GM21529 (cell line): ENCODE measurements around the gene NEU2.

Source experiments
- ATAC-seq: cut with Tn5 transposase; IDR thresholded peaks from one replicate; pipeline ENCODE4 v1.9.1; 2021; ENCODE audit not compliant: unreplicated experiment

NEU2 gene

DNA sequence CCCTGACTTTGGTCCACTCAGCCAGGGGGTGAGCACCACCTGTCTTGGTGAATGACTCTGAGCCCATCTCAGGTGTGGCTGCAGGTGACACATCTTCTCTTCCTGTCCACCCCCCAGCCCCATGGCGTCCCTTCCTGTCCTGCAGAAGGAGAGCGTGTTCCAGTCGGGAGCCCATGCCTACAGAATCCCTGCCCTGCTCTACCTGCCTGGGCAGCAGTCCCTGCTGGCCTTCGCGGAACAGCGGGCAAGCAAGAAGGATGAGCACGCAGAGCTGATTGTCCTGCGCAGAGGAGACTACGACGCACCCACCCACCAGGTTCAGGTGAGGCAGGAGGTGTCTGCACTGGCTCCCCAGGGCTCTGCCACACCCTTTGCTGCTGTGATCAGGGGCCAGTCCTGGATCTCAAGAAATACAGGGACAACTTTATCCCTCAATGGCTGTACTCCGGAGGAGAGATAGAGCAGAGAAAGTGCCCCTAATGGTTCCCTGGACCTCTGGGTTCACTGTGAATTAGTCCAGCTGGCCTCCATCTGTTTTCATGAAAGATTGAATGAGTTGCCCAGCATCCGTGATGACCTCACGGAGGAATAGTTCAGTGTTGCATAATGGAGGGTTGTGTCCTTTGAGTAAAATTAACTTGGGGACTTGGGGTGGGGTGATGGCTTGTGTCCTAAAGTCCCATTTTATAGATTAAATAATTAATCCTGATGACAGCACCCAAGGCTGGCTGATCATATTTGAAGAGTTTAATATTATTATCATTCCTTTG lies at the start of gene NEU2:
Gene NEU2 (plus strand): TSS at position 122 of the 770 bp plus-strand sequence. CDS start 0 bp downstream, at position 122.
- no peak for ATAC-seq

DNA sequence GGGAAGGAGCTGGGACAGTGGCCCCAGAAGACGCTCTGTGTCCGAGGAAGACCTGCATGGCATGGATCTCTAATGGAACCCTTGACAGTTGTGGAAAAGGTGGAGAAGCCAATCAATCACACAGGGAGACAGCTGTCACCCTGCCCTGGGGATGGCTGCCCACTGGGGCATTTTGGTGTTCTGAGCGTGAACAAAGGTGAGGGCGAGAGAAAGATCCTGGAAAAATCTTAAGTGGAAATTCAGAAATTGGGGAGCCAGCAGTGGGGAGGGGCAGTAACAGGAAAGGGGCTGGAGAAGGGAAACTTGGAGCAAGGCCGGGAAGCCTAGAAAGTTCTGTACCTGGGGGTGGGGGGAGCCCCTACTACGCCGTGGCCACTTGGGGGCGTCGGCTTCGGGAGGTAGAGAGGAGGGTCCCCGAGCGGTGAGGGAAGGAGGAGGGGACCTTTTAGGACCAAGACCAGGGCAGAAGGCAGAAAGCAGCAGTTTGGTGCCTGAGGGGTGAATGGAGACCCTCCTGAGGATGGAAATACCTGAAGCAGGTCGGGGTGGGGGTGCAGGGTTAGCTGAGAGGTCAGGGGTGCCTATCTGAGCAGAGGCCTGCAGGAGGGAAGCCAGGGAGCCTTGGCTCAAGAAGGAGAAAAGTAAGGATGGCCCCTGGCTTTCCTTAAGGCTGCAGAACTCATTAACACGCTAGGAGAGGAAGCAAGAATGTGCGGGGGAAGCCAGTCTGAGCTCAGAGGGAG lies 49.4 kb upstream of the NEU2 start:
- no peak for ATAC-seq

DNA sequence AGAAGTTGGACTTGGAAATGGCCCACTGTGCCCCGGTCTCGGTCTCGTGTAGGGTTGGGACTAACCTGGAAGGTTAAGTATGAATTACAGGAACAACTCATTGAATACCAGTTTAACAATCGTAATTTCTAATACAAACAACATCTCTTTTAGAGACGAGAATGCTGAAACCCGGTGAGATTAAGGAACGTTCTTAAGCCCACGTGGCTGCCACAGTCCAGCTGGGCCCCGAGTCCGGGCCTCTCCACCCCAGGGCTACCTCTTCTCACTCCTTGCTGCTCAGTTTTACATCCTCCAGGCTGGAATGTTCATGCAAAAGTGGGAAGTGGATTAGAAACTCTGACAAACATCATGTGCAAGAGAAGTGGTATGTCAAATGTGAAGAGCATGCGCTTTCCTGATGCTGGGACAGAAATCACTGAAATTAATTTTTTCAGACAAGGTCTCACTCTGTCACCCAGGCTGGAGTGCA lies 48.8 kb upstream of the NEU2 start:
- no peak for ATAC-seq

DNA sequence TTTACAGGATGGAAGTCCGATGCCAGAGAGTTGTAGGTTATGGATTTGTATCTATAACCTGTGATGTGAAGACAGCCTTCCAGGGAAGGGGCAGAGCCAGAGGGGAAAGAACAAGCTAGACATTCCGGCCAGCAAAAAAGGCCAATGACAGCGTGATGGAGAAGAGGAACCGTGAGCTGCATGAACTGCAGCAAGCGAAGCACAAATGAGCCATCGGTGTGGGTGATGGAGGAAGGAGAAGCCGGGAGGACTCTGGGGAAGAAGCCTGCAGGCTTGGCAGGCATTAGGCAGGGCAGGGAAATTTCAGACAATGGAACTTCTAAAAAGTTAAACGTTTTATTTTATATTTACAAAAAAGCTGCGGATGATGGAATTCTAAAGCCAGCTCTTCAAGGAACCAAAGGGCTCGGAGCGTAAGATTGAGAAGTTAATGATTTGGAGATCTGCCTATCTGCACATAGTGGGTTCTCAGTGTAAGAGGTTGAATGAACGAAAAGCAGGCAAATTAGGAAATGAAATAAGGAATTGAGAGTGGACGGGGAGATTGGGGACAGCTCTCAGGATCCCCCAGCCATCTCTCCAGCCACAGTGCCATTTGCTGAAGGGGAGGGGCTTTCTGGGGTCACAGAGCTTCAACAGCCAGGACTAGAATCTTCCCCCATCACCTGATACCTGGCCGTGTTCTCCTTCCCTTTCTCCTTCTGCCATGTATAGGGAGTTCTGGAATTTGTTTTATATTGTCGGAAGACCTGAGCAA lies 47.8 kb upstream of the NEU2 start:
- no peak for ATAC-seq

DNA sequence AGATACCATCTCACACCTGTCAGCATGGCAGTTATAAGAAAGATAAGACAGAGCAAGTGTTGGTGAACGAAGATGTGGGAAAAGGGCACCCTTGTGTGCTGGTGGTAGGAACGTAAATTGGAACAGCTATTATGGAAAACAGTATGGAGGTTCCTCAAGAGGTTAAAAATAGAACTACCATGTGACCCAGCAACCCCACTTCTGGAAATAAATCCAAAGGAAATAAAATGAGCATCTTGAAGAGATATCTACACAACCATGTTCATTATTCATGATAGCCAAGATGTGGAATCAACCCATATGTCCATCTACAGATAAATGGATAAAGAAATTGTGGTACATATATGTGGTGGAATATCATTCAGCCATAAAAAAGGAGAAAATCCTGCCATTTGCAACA lies 46.3 kb upstream of the NEU2 start:
- no peak for ATAC-seq

DNA sequence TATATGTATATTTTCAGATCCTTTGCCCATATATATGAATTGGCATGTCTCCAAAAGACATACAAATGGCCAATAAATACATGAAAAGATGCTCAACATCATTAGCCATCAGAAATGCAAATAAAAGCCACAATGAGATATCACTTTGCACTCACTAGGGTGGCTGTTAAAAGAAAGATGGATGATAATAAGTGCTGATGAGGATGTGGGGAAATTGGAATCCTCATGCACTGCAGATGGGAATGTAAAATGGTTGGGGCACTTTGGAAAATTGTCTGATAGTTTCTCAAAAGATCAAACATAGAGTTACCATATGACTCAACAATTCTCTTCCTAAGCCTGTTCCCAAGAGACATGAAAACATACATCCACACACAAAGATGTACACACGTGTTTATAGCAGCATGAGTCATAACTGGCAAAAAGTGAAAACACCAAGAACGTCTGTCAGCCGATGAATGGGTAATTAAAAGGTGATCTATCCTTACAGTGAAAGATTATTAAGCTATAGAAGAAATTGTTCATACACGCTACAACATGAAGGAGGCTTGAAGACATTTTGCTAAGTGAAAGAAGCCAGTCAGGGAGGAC lies 39.1 kb upstream of the NEU2 start:
- ATAC-seq, result no peak

DNA sequence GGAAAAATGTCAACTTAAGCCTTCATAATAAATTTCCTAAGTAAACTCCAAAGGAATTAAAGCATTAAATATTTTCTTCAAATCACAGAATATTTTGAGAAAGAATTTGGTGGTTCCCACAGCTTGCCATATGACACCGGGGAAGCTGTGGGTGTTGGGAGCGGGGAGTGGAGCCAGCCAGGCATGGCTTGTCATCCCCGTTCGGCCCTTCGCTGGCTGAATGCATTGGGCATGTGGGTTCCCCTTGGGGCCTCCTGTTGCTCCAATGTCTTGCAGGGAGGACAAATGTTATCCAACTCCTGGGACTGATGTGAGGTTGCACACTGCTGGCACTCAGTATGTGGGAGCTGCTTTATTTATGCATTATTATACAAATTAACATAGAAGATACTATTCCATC lies 38.0 kb upstream of the NEU2 start:
- ATAC-seq, result no peak

DNA sequence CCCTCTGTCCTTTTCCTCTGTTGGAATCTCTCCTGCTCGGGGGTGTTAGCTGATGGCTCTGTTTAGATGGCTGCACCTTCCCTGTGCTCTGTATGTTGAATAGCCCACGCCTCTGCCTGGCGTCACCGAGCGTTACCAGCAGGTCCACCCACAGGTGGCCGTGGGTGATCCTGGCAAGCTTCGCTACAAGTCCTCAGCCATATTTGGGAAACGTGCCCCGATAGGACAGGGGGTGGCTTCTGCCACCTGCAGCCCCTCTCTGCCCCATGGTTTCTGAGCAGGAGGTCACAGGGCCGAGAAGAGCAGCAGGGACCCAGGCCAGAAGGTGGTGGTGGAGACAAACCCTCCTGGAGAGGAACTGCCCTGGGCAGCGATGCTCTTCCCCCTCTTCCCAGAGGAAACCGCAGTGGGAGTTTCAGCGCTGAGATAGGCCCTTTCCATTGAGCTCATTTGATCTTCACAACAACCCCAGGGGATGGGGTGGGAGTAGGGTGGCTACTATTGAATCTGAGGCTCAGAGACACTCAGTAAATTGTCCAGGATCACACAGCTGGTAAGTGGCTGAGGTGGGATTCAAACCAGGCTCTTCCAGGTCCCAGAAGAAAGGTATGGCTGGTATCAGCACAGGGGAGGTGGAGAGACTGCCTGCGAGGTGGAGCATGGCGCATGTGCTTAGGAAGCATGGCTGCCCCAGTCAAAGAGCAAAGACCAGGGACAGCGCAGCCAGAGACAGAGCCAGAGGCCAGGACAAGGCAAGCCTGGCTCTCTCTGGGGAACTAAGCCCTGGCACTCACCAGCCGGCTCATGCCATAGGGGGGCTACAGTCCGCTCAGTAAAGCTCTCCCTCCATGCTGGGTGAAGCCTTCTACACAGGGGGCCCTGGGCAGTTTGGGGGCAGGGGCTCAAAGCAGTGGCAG lies 34.5 kb upstream of the NEU2 start:
- ATAC-seq, result no peak

DNA sequence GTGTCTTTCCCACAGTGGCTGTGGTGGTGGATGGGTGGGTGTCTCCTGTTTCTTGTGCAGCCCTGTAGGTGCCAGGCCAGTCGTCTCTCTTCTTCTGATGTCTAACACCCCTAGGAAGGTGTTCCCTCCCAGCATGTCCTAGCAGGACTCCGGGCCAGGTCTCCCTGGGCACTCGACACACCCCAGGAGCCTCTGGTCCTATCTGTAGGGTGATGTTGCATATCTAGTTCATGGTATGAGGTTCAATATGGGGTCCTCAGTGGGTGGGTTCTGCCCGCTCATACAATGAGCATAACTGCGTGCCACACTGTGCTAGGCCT lies 33.8 kb upstream of the NEU2 start:
- no peak for ATAC-seq

DNA sequence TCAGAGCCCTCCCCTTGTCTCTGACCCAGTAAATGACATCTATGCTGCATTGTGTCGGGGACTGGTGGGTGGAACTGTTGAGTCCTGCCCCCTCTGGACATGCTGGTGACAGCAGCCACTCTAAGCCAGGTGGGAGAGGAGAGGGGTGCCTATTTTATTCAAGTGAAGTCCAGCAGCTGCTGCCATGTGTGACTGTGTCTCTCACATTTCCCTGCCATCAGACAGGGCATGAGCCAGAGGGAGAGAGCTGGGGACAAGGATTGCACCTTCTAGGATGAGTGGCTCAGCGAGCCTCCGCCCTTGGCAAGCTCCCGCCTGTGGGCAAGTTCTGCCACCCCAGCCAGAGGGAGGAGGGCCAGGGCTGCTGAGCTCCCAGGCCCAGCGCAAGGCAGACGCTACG lies 33.1 kb upstream of the NEU2 start:
- ATAC-seq, result no peak

DNA sequence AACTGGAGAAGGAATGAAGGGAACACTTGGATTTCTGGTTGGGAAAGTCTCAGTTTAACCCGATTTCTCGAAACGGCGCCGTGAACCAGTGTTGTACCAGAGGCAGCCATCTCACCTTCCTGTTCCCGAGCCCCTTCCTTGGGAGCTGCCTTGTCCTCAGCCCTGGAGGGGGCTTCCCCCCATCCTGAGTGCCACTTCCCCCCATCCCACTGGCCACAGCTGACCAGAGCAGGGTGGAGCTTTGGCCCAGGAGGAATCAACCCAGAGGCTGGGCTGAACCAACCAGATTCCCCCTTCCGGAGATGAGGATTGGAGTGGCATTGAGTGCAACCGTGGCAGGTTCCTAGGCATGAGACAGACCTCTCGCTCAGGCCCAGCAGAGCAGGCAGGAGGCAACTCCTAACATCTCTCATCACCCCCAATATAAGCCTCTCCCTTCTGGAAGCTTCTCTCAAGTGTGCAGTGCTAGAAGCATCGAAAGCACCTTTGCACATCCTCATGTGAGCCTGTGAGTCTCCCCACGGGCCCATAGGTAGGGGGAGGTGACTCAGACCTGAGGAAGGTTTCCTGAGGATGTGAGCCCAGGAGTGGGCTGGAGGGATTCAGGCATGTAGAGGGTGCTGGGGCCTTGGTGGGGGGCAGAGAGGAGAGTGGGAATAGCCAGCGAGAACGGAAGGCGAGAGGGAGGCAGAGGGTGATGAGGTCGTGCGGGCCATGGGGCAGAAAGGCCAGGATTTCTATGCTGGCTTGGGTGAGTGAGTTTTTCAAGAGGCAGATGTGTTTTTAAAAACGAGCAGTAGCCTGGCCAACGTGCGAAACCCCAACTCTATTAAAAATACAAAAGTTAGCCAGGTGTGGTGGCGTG lies 31.4 kb upstream of the NEU2 start:
- no peak for ATAC-seq

DNA sequence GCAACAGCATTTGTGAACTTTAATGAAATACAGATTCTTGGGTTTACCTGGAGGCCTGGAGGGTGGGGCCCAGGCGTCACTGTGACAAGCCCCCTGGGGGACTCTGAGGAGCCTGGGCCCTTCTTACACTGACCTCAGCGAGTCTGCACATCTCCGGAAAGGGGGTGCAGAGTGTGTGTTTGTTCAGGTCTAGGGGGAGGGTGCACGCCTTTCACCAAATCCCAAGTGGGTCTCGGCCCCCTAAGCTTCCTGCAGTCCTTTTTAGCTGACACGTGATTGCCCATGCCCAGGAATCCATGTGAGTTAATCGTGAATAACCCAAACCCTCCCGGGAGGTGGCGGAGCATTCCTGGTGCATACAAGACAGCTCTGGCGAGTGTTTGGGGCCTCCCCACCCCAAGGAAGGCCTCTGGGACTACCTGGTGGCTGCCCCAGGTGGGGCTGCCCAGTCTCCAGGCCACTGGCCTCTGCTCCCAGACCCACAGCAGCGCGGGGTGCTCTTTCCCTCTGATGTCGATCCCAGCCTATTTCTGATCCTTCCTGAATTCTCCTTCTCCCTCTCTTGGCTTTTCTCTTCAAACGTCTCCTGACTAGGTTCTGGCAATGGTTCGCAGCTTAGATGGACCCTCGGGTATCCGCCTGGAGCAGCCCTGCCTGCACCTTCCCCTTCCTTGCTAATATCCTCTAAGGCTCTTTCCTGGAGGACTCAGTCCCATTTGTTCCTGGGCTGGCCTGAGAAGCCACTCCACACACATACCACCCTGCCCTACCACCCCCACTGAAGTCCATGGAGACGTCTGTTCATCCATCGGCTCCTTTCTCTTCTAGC lies 29.4 kb upstream of the NEU2 start:
- no peak for ATAC-seq

DNA sequence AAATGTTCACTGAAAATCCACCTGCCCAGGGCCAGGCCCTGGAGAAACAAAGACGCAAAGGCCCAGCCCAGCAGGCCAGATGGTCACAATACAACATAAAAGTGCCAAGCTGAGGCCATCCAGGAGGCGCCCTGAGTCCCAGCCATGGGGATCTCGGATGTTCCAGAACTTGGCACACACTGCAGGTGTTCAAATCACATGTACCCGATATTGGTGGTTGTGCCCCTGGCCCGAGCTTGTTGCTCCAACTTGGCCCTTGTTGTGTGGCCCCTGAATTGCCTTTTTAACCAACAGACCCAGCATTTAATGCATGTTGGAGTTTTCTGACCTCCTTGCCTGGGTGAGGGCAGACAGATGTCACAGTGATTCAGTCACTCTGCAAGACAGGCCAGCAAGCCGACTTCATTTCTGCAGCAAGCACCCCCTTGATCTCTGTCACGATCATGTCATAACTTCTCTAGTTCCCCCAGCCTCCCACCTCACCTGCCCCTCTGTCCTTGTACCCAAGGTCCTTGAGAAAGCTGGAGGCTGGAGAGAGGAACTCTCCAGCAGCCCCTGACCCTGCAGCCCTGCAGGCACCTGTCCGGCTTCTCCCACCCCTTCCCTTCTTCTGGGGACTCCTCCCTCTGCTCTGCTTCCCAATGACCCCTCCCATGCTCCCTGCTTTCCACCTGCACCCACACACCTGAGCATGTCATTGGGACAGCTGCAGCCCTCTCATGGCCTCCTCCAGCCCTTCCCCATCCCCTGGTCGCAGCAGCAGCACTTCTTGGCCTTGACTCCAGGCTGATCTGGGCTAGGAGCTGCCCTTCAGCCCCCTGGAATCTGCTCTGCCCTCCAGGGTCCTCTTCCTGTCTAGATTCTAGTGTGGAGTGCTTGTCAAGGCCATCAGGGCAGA lies 28.6 kb upstream of the NEU2 start:
- no peak for ATAC-seq

DNA sequence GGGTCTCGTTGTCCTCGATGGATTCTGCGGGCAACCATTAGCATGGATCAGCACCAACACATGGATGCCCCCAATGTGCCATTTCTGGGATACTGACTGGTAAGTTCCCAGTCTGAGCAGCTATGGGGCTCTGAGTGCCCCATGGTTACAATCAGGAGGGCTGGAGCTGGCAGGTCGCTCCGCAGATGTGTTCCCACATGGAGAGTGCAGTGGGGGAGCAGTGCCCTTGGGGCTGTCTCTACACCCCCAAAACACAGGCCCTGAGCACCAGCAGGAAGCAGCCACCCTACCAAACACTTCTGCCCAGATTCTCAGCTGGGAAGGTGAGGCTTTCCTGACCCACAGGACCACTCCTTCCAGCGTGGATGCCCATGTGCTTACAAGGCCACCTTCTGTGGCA lies 27.4 kb upstream of the NEU2 start:
- no peak for ATAC-seq

DNA sequence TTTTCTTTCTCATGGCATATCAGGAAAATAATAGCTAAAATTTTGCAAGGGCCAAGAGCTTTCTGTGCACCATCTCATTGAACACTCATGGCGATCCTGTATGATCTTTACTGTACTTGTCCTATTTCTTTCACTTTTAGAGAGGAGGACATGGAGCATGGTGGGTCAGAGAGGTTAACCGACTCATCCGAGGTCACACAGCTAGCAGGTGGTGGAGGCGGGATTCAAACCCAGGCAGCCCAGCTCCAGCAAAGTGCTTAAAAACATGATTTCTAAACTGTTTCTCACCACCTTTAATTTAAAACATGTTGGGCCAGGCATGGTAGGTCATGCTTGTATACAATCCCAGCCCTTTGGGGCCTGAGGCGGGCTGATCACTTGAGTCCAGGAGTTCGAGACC lies 25.8 kb upstream of the NEU2 start:
- no peak for ATAC-seq

DNA sequence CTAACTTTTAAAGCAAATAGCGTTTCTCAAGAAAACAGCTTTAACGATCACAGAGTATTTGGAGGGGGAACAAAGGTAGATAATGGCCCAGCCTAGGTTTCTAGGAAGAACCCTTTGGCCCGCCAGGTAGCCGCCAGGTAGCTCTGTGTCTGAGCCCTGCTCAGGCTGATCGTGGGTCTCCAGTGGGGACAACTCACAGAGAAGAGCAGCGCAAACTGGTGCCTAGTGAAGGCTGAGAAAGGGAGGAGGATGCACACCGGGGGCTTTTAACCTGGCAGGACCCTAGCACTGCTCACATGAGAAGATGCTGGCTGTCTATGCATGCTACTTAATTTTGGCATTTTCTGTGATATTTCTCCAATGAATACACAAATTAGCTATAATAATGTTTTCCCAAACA lies 25.2 kb upstream of the NEU2 start:
- no peak for ATAC-seq

DNA sequence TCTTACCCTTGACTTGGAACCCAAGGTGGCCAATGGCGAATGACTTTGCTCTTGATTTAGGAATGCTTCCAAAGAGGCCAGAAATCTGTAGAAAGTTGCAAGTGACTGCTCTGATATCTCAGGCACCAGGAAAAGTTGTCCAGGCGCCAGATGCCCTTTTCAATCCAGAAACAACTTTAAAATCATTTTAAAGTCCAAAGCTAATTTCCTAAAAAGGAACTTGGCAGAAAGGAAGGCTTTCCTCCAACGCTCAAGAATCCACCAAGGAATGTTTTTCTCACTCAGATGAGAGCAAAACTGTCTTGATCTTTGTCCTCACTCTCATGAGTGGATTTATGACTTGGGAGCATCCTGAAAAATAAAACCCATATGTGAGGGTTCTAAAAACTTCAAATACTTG lies 24.7 kb upstream of the NEU2 start:
- no peak for ATAC-seq

DNA sequence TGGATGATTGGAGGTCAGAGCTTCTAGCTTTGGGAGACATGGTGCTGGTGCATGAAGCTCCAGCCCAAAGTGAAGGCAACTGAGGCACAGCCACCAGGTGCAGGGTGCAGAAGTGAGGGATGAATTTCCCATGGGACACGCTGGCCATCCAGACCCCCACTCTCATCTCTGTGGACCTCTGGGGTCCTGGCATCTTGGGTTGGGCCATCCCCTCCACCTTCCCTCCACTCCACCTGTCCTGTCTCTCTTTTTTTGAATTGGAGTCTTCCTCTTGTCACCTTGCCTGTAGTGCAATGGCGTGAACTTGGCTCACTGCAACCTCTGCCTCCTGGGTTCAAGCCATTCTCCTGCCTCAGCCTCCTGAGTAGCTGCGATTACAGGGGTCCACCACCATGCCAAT lies 22.8 kb upstream of the NEU2 start:
- ATAC-seq, result no peak
